Vagina (tissue), 2 donors: Measurements from ENCODE around the gene USP7. TPM values are rescaled to one million over a fixed set of nuclear protein-coding genes. Genes with fewer than 3 reads are reported as not detected.

ENCODE experiments used
- DNase-seq, 2 donors: peaks; one replicate each; pipeline ENCODE4 v3.0.0-alpha.2; 2017; ENCODE audit errors: extremely low spot score in 2 of 2
- H3K27ac ChIP-seq: fragments of 200-600 bp; sonication (generic); one replicate; pipeline ENCODE4 v1.5.1; 2019
- H3K27me3 ChIP-seq: fragments of 200-600 bp; sonication (generic); one replicate; pipeline ENCODE4 v1.5.1; 2019
- H3K36me3 ChIP-seq, 2 donors: fragments of 200-600 bp; sonication (generic); one replicate each; pipeline ENCODE4 v1.5.1; 2017 to 2019
- H3K4me1 ChIP-seq: fragments of 200-600 bp; sonication (generic); one replicate; pipeline ENCODE4 v1.5.1; 2019
- H3K4me3 ChIP-seq, 2 donors: fragments of 200-600 bp; sonication (generic); 1 replicate in 1 of 2; 2 replicates in 1 of 2; pipeline ENCODE4 v1.5.1; 2016 to 2019
- H3K9me3 ChIP-seq: fragments of 200-600 bp; sonication (generic); one replicate; pipeline ENCODE4 v1.5.1; 2019
- POLR2A ChIP-seq, 2 donors: fragments of 450-650 bp; IDR thresholded peaks; one replicate each; pipeline ENCODE4 v1.6.1; 2017; ENCODE audit warnings: antibody characterized with exemption in 2 of 2, mild to moderate bottlenecking in 2 of 2, moderate library complexity in 2 of 2
- POLR2AphosphoS5 ChIP-seq, 2 donors: sonication (generic); formaldehyde crosslinking; IDR thresholded peaks; one replicate each; pipeline ENCODE4 v1.9.0; 2017; ENCODE audit warnings: antibody characterized with exemption in 2 of 2, mild to moderate bottlenecking in 2 of 2, low read depth in 1 of 2; ENCODE audit not compliant: insufficient read depth in 1 of 2
- intact Hi-C: fragments of 100-400 bp; cut with DNase I; formaldehyde crosslinking; loops from one replicate; pipeline ENCODE4 v1.15.1; 2023
- total RNA-seq: library from RNA; depleted of rRNA; stranded (reverse); fragments of >200 nt; gene quantifications from one replicate; pipeline ENCODE4 v1.2.3, GENCODE V29; 2016
- TF ChIP-seq, protein P1 (sequence below), 3 experiments: fragments of 450-650 bp in 2 of 3; fragments of 200-600 bp in 1 of 3; sonication (generic) in 1 of 3; IDR thresholded peaks; one replicate each; pipeline ENCODE4 v1.5.1; 2017 to 2019; ENCODE audit warnings: antibody characterized with exemption in 3 of 3, mild to moderate bottlenecking in 2 of 3, moderate library complexity in 2 of 3

Gene USP7
- total RNA-seq, 1 donor from 2014 or later: 112 TPM

DNA sequence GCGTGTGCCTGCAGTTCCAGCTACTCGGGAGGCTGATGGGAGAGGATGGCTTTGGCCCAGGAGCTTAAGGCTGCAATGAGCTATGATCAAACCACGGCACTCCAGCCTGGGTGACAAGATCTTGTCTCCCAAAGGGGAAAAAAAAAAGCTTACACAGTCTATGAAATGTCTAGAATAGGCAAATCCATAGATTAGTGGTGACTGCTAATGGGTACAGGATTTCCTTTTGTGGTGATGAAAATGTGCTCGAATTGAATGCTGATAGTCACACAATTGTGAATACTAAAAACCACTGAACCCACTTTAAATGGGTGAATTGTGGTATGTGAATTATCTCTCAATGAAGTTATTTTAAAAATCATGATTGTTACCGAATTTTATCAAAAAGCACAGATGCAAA, 14.9 kb downstream of the USP7 start:
- intact Hi-C loops: no loop called here
- peaks cover 89% of the 10 kb centered on the region for H3K4me1 ChIP-seq

DNA sequence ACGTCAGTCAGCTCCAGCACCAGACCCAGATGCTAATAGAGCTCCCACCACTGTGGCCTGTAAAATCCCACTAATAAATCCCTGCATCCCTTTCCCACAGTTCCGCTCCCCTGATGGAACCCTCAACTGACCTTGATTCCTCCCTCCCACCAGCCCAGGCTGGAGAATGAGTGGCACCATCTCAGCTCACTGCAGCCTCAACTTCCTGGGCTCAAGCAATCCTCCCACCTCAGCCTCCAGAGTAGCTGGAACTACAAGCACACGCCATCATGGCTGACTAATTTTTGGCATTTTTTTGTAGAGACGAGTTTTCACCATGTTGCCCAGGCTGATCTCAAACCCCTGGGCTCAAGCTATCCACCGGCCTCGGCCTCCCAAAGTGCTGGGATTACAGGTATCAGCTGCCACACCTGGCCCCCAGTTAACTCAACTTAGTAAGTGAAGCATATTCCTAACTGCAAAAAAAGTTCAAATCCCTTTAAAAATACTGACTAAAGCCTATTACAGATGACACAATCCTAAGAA, 15.6 kb downstream of the USP7 start:
- intact Hi-C loops: no loop called here
- peaks cover 95% of the 10 kb centered on the region for H3K4me1 ChIP-seq

More for the DNA sequence above, 14.9 kb downstream of the USP7 start:
- no peaks in the 10 kb centered on the region for H3K27me3 ChIP-seq
- no peak for DNase-seq
- H3K4me3 ChIP-seq: no peak overlapping the region
- no peak for TF ChIP-seq POLR2AphosphoS5 (IDR thresholded peaks at IDR 0.05; ENCODE audit: insufficient read depth in 1 of 2, low read depth in 1 of 2)
- TF ChIP-seq, protein P1, sequence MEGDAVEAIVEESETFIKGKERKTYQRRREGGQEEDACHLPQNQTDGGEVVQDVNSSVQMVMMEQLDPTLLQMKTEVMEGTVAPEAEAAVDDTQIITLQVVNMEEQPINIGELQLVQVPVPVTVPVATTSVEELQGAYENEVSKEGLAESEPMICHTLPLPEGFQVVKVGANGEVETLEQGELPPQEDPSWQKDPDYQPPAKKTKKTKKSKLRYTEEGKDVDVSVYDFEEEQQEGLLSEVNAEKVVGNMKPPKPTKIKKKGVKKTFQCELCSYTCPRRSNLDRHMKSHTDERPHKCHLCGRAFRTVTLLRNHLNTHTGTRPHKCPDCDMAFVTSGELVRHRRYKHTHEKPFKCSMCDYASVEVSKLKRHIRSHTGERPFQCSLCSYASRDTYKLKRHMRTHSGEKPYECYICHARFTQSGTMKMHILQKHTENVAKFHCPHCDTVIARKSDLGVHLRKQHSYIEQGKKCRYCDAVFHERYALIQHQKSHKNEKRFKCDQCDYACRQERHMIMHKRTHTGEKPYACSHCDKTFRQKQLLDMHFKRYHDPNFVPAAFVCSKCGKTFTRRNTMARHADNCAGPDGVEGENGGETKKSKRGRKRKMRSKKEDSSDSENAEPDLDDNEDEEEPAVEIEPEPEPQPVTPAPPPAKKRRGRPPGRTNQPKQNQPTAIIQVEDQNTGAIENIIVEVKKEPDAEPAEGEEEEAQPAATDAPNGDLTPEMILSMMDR (IDR thresholded peaks at IDR 0.05): no peak
- TF ChIP-seq POLR2A (IDR thresholded peaks at IDR 0.05): no peak
- no peaks in the 10 kb centered on the region for H3K36me3 ChIP-seq
- no peaks in the 10 kb centered on the region for H3K9me3 ChIP-seq
- H3K27ac ChIP-seq: no peak overlapping the region

DNA sequence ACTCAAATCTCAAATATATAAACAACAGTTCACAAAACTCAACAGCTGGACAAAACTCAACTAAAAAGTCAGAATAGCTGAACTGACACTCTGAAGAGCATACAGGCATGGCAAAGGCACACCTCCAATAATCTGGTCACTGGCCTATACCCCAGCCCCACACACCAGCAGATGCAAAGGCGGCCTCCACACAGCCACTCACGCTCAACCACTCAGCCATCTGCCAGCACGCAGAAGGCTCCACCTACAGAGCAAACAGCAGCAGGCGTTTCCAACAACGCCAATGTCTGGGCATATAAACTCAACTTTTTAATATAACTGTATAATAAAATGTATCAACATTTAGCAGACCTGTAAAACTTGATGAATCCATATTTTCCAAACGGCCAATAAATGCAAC, 17.2 kb downstream of the USP7 start:
- Histone ChIP-seq H3K27ac (no peak overlapping the region), H3K4me3 (no peak overlapping the region), H3K36me3 (no peaks in the 10 kb centered on the region), H3K9me3 (no peaks in the 10 kb centered on the region), H3K27me3 (no peaks in the 10 kb centered on the region), H3K4me1 (peaks cover 95% of the 10 kb centered on the region)
- intact Hi-C loops: no loop called here
- DNase-seq: no peak
- TF ChIP-seq, protein P1 (IDR thresholded peaks at IDR 0.05): no peak
- no peak for TF ChIP-seq POLR2A (IDR thresholded peaks at IDR 0.05)
- no peak for TF ChIP-seq POLR2AphosphoS5 (IDR thresholded peaks at IDR 0.05; ENCODE audit: insufficient read depth in 1 of 2, low read depth in 1 of 2)

More for the DNA sequence above, 15.6 kb downstream of the USP7 start:
- H3K27ac ChIP-seq: no peak overlapping the region
- H3K36me3 ChIP-seq: no peaks in the 10 kb centered on the region
- TF ChIP-seq, protein P1 (IDR thresholded peaks at IDR 0.05): no peak
- TF ChIP-seq POLR2AphosphoS5 (IDR thresholded peaks at IDR 0.05; ENCODE audit: insufficient read depth in 1 of 2, low read depth in 1 of 2) (no peak), POLR2A (IDR thresholded peaks at IDR 0.05) (no peak)
- H3K4me3 ChIP-seq: no peak overlapping the region
- no peak for DNase-seq
- no peaks in the 10 kb centered on the region for H3K27me3 ChIP-seq
- no peaks in the 10 kb centered on the region for H3K9me3 ChIP-seq

DNA sequence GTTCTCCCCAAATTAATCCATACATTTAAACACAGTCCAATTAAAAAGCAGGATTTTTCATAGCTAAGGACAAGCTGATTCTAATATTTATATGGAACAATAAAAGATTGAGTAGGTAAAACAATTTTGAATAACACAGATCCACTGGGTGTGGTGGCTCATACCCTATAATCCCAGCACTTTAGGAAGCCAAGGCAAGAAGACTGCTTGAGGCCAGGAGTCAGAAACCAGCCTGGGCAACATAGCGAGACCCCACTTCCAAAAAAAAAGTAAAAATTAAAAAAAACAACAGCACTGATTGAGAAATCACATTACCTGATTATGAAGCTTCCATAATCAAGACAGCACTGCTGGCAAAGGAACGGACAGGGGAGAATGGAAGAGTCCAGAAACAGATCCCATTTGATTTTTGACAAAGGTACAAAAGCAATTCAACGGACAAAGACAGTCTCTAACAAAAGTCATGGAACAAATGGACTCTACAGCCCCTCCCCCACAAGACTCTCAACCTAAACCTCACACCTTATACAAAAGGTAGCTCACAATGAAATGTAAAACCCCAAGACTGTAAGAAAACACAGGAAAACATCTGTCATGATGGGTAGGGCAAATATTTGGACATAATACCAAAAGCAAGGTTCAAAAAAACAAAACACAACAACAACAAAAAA, 17.9 kb downstream of the USP7 start:
- Histone ChIP-seq H3K4me3 (no peak overlapping the region), H3K36me3 (no peaks in the 10 kb centered on the region), H3K27me3 (no peaks in the 10 kb centered on the region), H3K4me1 (peaks cover 87% of the 10 kb centered on the region), H3K27ac (no peak overlapping the region), H3K9me3 (no peaks in the 10 kb centered on the region)
- DNase-seq: no peak
- TF ChIP-seq POLR2AphosphoS5 (IDR thresholded peaks at IDR 0.05; ENCODE audit: insufficient read depth in 1 of 2, low read depth in 1 of 2): no peak
- TF ChIP-seq POLR2A (IDR thresholded peaks at IDR 0.05): no peak
- TF ChIP-seq, protein P1 (IDR thresholded peaks at IDR 0.05): no peak
- intact Hi-C loops: no loop called here
